HUES48 (cell line): ENCODE data around the gene SYNPR.
"Not testable (repeated sequence)": the region's sequence is repeated elsewhere in the genome, so short reads cannot be mapped to it uniquely, and the experiment has no call there.

Source experiments
- H3K27ac ChIP-seq: one replicate; pipeline ENCODE4 v1.7.0; 2013; ENCODE audit warnings: low read depth, low read length, inconsistent platforms
- H3K27me3 ChIP-seq: 2 replicates; pipeline ENCODE4 v1.6.1; 2013; ENCODE audit warnings: mild to moderate bottlenecking, low read length; ENCODE audit not compliant: control insufficient read depth, insufficient read depth
- H3K36me3 ChIP-seq: 2 replicates; pipeline ENCODE4 v1.6.1; 2013; ENCODE audit warnings: low read length; ENCODE audit not compliant: control insufficient read depth, insufficient read depth
- H3K4me1 ChIP-seq: 2 replicates; pipeline ENCODE4 v1.6.1; 2013; ENCODE audit warnings: mild to moderate bottlenecking, low read length; ENCODE audit not compliant: control insufficient read depth, insufficient read depth
- H3K4me3 ChIP-seq: 2 replicates; pipeline ENCODE4 v1.5.1; 2013; ENCODE audit warnings: mild to moderate bottlenecking, low read depth, low read length
- H3K9ac ChIP-seq: 2 replicates; pipeline ENCODE4 v1.6.1; 2013; ENCODE audit warnings: mild to moderate bottlenecking, low read depth, low read length, moderate library complexity
- H3K9me3 ChIP-seq: 2 replicates; pipeline ENCODE4 v1.6.1; 2013; ENCODE audit warnings: low read length; ENCODE audit not compliant: control insufficient read depth, insufficient read depth

Gene SYNPR

DNA sequence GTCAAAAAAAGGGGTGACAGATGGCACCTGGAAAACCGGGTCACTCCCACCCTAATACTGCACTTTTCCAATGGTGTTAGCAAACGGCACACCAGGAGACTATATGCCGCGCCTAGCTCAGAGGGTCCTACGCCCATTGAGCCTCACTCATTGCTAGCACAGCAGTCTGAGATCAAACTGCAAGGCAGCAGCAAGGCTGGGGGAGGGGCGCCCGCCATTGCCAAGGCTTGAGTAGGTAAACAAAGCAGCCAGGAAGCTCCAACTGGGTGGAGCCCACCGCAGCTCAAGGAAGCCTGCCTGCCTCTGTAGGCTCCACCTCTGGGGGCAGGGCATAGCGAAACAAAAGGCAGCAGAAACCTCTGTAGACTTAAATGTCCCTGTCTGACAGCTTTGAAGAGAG, 22.3 kb upstream of the SYNPR start:
- not testable (repeated sequence) for H3K27me3 ChIP-seq, H3K4me1 ChIP-seq, H3K9me3 ChIP-seq, H3K4me3 ChIP-seq, H3K27ac ChIP-seq, H3K9ac ChIP-seq, H3K36me3 ChIP-seq

DNA sequence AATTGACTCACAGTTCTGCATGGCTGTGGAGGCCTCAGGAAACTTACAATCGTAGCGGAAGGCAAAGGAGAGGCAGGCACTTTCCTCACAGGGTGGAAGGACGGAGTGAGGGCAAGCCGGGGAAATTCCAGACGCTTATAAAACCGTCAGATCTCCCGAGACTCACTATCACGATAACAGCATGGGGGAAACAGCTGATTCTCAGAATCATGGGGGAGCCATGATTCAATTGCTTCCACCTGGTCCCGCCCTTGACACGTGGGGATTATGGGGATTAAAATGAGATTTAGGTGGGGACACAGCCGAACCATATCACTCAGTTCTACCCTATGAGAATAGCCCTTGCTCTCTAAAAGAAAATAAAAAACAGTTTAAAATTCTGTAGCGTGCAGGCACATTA, 13.4 kb upstream of the SYNPR start:
- no peaks in the 10 kb centered on the region for H3K27me3 ChIP-seq
- H3K9ac ChIP-seq, result no peak overlapping the region
- H3K4me1 ChIP-seq, result no peaks in the 10 kb centered on the region
- no peak overlapping the region for H3K4me3 ChIP-seq
- H3K9me3 ChIP-seq, result no peaks in the 10 kb centered on the region
- no peak overlapping the region for H3K27ac ChIP-seq
- no peaks in the 10 kb centered on the region for H3K36me3 ChIP-seq

DNA sequence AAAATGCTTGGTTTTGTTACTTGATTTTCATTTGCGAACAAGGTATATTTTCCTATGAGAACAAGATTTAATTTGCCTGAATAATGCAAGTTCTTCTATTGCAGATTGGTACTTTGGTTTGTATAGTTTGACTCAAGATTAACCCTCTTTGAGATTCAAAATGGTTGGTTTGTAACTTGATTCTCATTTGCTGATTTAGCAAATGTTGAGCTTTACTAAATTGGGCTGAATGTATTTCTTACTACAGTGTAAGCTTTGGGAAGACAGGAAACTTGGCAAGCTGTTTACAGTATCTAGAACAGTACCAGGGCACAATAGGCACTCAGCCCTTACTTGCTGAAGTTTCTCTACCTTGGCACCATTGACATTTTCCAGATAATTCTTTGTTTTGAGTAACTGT, 3.7 kb upstream of the SYNPR start:
- H3K4me1 ChIP-seq, result peaks cover 16% of the 10 kb centered on the region
- H3K27me3 ChIP-seq, result peaks cover 36% of the 10 kb centered on the region
- no peak overlapping the region for H3K4me3 ChIP-seq
- H3K9me3 ChIP-seq, result no peaks in the 10 kb centered on the region
- no peak overlapping the region for H3K9ac ChIP-seq
- H3K27ac ChIP-seq, result no peak overlapping the region
- H3K36me3 ChIP-seq, result no peaks in the 10 kb centered on the region

DNA sequence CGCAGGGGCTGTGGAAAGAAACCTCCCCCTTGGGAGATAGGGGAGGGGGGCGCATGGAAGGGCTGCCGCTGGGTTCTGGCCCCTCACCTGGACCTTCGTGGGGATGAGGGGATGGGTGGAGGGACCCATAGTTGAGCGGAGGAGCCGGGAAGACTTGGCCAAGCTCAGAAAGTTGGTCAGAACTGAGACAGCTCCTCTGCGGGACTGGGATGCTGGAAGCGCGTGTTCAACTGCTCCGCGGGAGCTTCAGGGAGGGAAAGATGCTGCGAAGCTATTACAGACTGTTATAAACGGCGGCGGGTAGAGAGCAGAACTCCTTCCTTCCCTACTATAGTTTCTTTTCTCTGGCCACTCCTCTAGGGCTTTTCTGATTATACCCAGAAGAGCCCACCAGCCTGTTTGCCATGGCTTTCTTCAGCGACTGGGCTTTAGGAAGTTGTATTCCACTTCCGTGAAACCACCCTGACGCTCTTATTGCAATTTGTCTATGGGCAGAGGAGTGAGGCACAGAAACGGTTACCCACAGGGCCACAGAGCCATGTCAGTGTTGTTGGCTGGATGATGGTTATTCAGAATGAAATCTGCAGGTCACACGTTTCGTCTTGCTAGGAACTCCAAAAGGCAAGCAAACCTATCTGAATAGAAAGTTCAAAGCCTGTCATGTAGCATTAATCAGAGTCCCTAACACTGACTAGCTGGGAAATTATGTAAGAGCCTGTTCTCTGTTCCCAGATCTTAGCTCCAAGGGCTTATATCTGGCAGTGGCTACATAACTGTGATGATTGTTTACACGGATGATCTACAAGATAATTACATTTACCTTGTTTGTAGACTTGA, 1.1 kb downstream of the SYNPR start:
- peaks cover 15% of the 10 kb centered on the region for H3K4me1 ChIP-seq
- peak overlapping the region; percentile 79 for H3K4me3 ChIP-seq
- H3K27me3 ChIP-seq, result peaks cover 61% of the 10 kb centered on the region
- H3K36me3 ChIP-seq, result no peaks in the 10 kb centered on the region
- no peak overlapping the region for H3K27ac ChIP-seq
- no peak overlapping the region for H3K9ac ChIP-seq
- no peaks in the 10 kb centered on the region for H3K9me3 ChIP-seq

DNA sequence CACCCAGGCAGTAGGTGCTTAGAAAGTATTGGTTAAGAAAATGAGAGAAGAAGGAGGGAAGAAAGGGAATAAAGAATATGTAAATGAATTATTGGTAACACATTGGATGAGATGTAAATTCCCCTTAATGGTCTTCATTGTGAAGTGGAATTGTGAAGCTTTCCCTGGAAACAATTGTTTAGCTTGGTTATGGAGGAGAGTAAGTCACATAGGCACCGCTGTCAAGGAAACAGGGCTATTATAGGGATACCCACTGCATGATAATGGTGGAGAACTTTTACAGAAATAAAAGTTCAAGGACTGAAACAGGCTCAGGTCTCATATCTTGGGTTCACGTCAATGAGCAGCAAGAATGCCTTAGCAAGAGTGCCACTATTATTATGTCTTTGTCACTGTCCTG, 9.5 kb downstream of the SYNPR start:
- no peaks in the 10 kb centered on the region for H3K36me3 ChIP-seq
- 0 out of 2 replicates have a peak, but pooled peaks cover 3% of the 10 kb centered on the region for H3K27me3 ChIP-seq
- no peak overlapping the region for H3K27ac ChIP-seq
- H3K4me1 ChIP-seq, result peaks cover 16% of the 10 kb centered on the region
- no peak overlapping the region for H3K9ac ChIP-seq
- no peak overlapping the region for H3K4me3 ChIP-seq
- no peaks in the 10 kb centered on the region for H3K9me3 ChIP-seq

DNA sequence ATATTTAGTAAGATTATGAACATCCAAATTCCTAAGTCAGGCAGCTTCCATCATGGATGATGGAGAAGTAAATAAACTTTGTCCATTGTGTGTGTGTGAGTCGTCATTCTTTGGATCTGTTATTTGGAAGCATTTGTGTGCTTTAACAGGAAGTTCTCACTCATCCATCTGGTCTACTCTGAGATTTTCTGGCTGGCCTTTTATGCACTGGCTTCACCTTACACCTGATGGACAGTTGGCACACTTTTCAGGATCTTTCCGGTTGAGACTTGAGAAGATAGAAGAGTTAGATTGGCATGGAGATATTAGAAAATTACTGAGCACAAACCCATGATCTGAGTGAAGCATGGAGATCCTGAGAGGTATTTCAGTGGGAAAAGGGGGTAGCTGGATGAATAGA, 12.6 kb downstream of the SYNPR start:
- Histone ChIP-seq H3K36me3 (no peaks in the 10 kb centered on the region), H3K27ac (no peak overlapping the region), H3K4me1 (peaks cover 16% of the 10 kb centered on the region), H3K9ac (no peak overlapping the region), H3K4me3 (no peak overlapping the region), H3K27me3 (no peaks in the 10 kb centered on the region), H3K9me3 (no peaks in the 10 kb centered on the region)

DNA sequence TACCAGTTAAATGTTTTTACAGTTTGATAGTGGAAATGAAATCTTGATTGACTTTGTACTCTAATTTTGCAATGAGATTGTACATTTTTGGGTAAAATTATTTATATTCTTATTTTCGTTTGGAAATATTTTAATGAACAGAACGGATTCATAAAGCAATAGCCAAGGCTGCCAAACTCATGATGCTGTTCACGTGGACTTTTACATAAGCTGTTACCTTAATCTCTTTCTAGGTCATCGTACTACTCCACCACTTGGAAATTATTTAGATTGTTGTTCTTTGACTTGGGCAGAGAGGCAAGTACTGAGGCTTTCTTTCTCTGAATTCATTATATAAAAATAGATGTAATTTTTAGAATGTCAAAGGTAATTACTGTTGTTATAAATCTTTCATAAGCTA, 16.2 kb downstream of the SYNPR start:
- H3K4me1 ChIP-seq, result peaks cover 1% of the 10 kb centered on the region; the same call in 1 of the 2 replicates
- H3K27ac ChIP-seq, result no peak overlapping the region
- no peak overlapping the region for H3K9ac ChIP-seq
- H3K36me3 ChIP-seq, result no peaks in the 10 kb centered on the region
- no peak overlapping the region for H3K4me3 ChIP-seq
- 0 out of 2 replicates have a peak, but pooled peaks cover 6% of the 10 kb centered on the region for H3K9me3 ChIP-seq
- no peaks in the 10 kb centered on the region for H3K27me3 ChIP-seq

DNA sequence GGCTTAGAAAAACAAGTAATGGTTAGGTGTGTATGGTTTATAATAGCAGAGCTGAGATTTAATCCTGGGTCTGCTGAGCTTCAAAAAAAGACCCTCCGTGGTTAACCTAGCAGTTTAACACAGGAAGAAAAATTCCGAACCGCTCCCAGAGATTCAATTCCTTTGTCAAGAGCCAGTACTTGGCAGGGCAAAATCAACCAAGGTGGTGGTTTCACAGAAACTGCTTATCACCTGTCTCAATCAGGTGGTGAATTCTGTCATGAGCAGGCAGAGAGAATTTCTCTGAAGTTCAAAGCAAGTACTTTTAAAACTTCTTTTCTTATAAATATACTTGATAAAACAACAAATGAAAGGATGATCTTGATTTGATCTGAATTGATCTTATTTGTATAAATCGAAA, 17.2 kb downstream of the SYNPR start:
- Histone ChIP-seq H3K9ac (no peak overlapping the region), H3K36me3 (no peaks in the 10 kb centered on the region), H3K4me3 (no peak overlapping the region), H3K27me3 (0 out of 2 replicates have a peak, but pooled peaks cover under 1% of the 10 kb centered on the region), H3K4me1 (no peaks in the 10 kb centered on the region), H3K27ac (no peak overlapping the region), H3K9me3 (0 out of 2 replicates have a peak, but pooled peaks cover 6% of the 10 kb centered on the region)

DNA sequence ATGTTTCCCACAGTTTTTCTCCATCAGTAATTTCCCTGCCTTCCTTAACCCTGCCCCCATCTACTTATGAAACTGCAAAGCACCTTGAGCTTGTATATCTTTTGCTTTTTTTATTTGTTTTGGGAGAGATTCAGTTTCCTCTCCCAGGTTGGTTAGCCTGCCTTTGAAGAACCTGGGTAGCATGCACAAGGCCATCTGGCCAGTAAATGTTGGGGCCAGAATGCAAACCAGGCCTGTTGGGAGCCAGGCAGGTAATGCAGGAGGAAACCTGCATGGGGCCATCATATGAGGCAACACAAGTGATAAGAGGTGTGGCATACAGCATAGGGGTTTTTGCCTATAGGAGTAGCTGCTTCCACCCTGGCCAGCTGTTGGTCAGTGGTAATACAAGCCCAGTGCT, 17.7 kb downstream of the SYNPR start:
- Histone ChIP-seq H3K4me3 (no peak overlapping the region), H3K9ac (no peak overlapping the region), H3K27me3 (peaks cover 5% of the 10 kb centered on the region; the same call in 1 of the 2 replicates), H3K9me3 (0 out of 2 replicates have a peak, but pooled peaks cover 6% of the 10 kb centered on the region), H3K36me3 (no peaks in the 10 kb centered on the region), H3K27ac (no peak overlapping the region), H3K4me1 (no peaks in the 10 kb centered on the region)

DNA sequence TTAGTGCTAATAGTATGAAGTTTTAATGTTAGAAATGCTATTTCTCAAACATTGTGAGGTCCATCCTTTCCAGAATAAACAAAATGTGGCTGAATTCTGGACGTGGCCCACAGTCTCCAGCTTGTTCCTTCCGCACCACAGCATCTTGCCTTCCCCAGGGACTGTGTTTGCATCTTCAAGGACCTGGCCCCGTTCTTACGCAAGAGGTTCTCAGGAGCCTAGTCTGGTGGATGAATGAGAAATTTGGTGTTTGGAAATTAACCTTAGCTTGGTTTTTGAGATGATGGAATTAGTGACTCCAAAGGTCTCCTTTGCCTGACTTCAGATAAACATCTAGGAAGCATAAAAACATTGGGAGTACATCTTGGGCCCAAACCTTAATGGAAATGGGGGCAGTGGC, 18.1 kb downstream of the SYNPR start:
- Histone ChIP-seq H3K9me3 (0 out of 2 replicates have a peak, but pooled peaks cover 6% of the 10 kb centered on the region), H3K4me3 (no peak overlapping the region), H3K36me3 (no peaks in the 10 kb centered on the region), H3K27me3 (peaks cover 7% of the 10 kb centered on the region; the same call in 1 of the 2 replicates), H3K9ac (no peak overlapping the region), H3K27ac (no peak overlapping the region), H3K4me1 (no peaks in the 10 kb centered on the region)

DNA sequence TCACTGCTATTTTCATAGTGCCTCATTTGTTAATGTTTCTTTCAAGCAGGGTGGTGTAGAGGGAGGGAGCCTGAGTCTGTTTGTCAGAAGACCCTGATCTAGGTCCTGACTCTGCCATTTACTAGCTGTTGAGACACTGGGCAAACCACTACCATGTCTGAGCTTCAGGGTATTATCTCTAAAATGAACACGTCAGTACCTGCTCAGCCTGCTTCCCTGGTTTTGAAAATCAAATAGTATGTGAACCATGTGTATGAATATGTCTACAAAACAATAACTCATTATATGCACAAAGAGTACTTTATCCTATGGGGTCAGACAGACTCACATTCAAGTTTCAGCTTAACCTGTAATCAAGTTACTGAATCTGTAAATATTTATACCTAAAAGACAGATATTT, 25.1 kb downstream of the SYNPR start:
- H3K4me3 ChIP-seq, result no peak overlapping the region
- H3K27me3 ChIP-seq, result peaks cover 68% of the 10 kb centered on the region
- H3K9me3 ChIP-seq, result no peaks in the 10 kb centered on the region
- H3K36me3 ChIP-seq, result no peaks in the 10 kb centered on the region
- H3K4me1 ChIP-seq, result no peaks in the 10 kb centered on the region
- no peak overlapping the region for H3K27ac ChIP-seq
- H3K9ac ChIP-seq, result no peak overlapping the region
